Uterus (tissue), 2 donors: ENCODE measurements around the gene PLSCR1.

ENCODE experiments used
- POLR2A ChIP-seq, 2 donors: fragments of 450-650 bp; IDR thresholded peaks; one replicate each; pipeline ENCODE4 v1.6.1; 2016; ENCODE audit warnings: antibody characterized with exemption in 2 of 2, mild to moderate bottlenecking in 1 of 2, moderate library complexity in 1 of 2
- TF ChIP-seq, protein P1 (sequence below), 4 experiments: fragments of 200-600 bp in 2 of 4; fragments of 450-650 bp in 2 of 4; sonication (generic) in 2 of 4; IDR thresholded peaks; one replicate each; pipeline ENCODE4 v1.5.1; 2016 to 2019; ENCODE audit warnings: antibody characterized with exemption in 4 of 4, mild to moderate bottlenecking in 2 of 4, moderate library complexity in 1 of 4

DNA sequence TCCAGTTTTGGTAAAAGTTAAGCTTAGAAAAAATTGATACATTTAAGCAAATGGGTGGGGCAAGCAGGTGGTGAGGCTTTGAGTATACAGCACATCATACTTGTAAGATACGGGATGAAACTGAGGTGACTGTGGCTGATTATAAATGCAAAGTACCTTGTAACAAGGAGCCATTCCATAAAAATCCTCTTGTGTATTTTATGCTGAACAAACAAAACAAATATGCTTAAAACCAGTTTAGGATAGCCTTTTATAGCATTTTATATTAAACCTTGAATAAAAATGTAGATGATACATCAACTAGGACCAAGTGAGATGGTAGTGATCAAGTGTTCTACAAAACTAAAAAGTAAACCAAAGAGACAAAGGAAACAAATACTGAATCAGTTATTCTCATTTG lies 3.4 kb downstream of the PLSCR1 start:
- TF ChIP-seq POLR2A (IDR thresholded peaks at IDR 0.05) = no peak
- TF ChIP-seq, protein P1, sequence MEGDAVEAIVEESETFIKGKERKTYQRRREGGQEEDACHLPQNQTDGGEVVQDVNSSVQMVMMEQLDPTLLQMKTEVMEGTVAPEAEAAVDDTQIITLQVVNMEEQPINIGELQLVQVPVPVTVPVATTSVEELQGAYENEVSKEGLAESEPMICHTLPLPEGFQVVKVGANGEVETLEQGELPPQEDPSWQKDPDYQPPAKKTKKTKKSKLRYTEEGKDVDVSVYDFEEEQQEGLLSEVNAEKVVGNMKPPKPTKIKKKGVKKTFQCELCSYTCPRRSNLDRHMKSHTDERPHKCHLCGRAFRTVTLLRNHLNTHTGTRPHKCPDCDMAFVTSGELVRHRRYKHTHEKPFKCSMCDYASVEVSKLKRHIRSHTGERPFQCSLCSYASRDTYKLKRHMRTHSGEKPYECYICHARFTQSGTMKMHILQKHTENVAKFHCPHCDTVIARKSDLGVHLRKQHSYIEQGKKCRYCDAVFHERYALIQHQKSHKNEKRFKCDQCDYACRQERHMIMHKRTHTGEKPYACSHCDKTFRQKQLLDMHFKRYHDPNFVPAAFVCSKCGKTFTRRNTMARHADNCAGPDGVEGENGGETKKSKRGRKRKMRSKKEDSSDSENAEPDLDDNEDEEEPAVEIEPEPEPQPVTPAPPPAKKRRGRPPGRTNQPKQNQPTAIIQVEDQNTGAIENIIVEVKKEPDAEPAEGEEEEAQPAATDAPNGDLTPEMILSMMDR (IDR thresholded peaks at IDR 0.05) = no peak
